HepG2 (cell line): ENCODE measurements around the gene SYNM. TPM values are rescaled to one million over a fixed set of nuclear protein-coding genes. Genes with fewer than 3 reads are reported as not detected.

Experiments used
- ATAC-seq: fragments of 200-7000 bp; cut with Tn5 transposase; 3 replicates; pipeline ENCODE4 v1.9.1; 2020; ENCODE audit warnings: mild to moderate bottlenecking, moderate library complexity
- BruUV-seq: library from RNA; stranded (reverse); fragments of 400-500 nt; replicated peaks from 2 replicates; lab custom pipeline; 2021; lab: Mats Ljungman, UMichigan
- CTCF ChIA-PET: fragments of 300-600 bp; formaldehyde crosslinking; extraction: SDS; loops from one replicate; lab custom pipeline; 2021; ENCODE audit warnings: low total read pairs, inconsistent platforms, low intra/inter-chr PET ratio; lab: Yijun Ruan, JAX
- POLR2A ChIA-PET: fragments of 350-600 bp; sonication (Branson Sonifier 250); formaldehyde crosslinking; loops from one replicate; lab custom pipeline; 2020; ENCODE audit warnings: antibody characterized with exemption, inconsistent platforms; lab: Yijun Ruan, JAX
- DNase-seq: peaks from one replicate; pipeline ENCODE4 v3.0.0-alpha.2; 2015; ENCODE audit warnings: low spot score
- FAIRE-seq: peaks from 3 replicates; lab custom pipeline; 2011; peaks lifted over from hg19 to GRCh38; lab: Jason Lieb, UNC
- H2AFZ ChIP-seq: one replicate; pipeline ENCODE4 v1.6.1; 2011; ENCODE audit warnings: low read length, inconsistent platforms
- H3K27ac ChIP-seq: fragments of 300-600 bp; 3 replicates; pipeline ENCODE4 v1.8.0; 2011; ENCODE audit warnings: mixed run types, mild to moderate bottlenecking, mixed read lengths, low read length, inconsistent platforms; ENCODE audit not compliant: insufficient read depth; ENCODE audit errors: extremely low read length
- H3K27me3 ChIP-seq, 2 experiments: fragments of 200-600 bp in 1 of 2; 2 replicates in 1 of 2; 3 replicates in 1 of 2; pipeline versions ENCODE4 v1.6.0 to v1.8.0; 2011; ENCODE audit warnings: low read length in 2 of 2, mild to moderate bottlenecking in 2 of 2, moderate library complexity in 2 of 2, inconsistent platforms in 1 of 2; ENCODE audit not compliant: insufficient read depth in 2 of 2, control insufficient read depth in 1 of 2
- H3K36me3 ChIP-seq, 2 experiments: fragments of 200-600 bp in 1 of 2; replicated peaks in 1 of 2; 2 replicates in 1 of 2; 3 replicates in 1 of 2; pipeline versions ENCODE4 v1.5.1 to v1.8.0; 2011; ENCODE audit warnings: low read length in 2 of 2, inconsistent platforms in 1 of 2; ENCODE audit not compliant: insufficient read depth in 2 of 2, control insufficient read depth in 1 of 2
- H3K4me1 ChIP-seq: 2 replicates; pipeline ENCODE4 v1.5.1; 2012; ENCODE audit warnings: low read length, inconsistent platforms; ENCODE audit not compliant: insufficient read depth
- H3K4me2 ChIP-seq: 2 replicates; pipeline ENCODE4 v1.6.0; 2011; ENCODE audit warnings: low read depth, low read length, inconsistent platforms
- H3K4me3 ChIP-seq, 3 experiments: fragments of 200-600 bp in 1 of 3; sonication (generic), shearing (Covaris generic) in 1 of 3; replicated peaks in 1 of 3; 2 replicates each; pipeline ENCODE4 v1.5.1; 2011 to 2016; ENCODE audit warnings: low read length in 3 of 3, inconsistent platforms in 2 of 3, low read depth in 2 of 3, mild to moderate bottlenecking in 2 of 3, control low read depth in 1 of 3, mixed read lengths in 1 of 3; ENCODE audit not compliant: insufficient read depth in 1 of 3
- H3K79me2 ChIP-seq: one replicate; pipeline ENCODE4 v1.6.1; 2011; ENCODE audit warnings: low read length, inconsistent platforms; ENCODE audit not compliant: insufficient read depth
- H3K9ac ChIP-seq: 2 replicates; pipeline ENCODE4 v1.6.0; 2011; ENCODE audit warnings: mild to moderate bottlenecking, low read depth, low read length, inconsistent platforms; ENCODE audit not compliant: insufficient read depth
- H3K9me3 ChIP-seq: 2 replicates; pipeline ENCODE4 v1.5.1; 2012; ENCODE audit warnings: mild to moderate bottlenecking, low read length
- H4K20me1 ChIP-seq: 2 replicates; pipeline ENCODE4 v1.6.0; 2011; ENCODE audit warnings: inconsistent platforms, mild to moderate bottlenecking, low read length, moderate library complexity; ENCODE audit not compliant: insufficient read depth
- ARNTL ChIP-seq: sonication (generic); formaldehyde crosslinking; IDR thresholded peaks from 2 replicates; pipeline ENCODE4 v1.4.0; 2020; ENCODE audit warnings: mild to moderate bottlenecking, missing genetic modification reagents
- CREM ChIP-seq, 2 experiments: sonication (generic) in 1 of 2; formaldehyde crosslinking in 1 of 2; IDR thresholded peaks; 2 replicates each; pipeline versions ENCODE4 v1.4.0 to v1.6.1; 2016 to 2020; ENCODE audit warnings: antibody characterized with exemption in 1 of 2, mild to moderate bottlenecking in 1 of 2, missing genetic modification reagents in 1 of 2
- KLF9 ChIP-seq: IDR thresholded peaks from 2 replicates; pipeline ENCODE4 v1.6.1; 2016; ENCODE audit warnings: low read depth
- PHF8 ChIP-seq: sonication (generic); formaldehyde crosslinking; IDR thresholded peaks from 2 replicates; pipeline ENCODE4 v1.5.0; 2020; ENCODE audit warnings: missing genetic modification reagents
- TBP ChIP-seq: sonication (generic); formaldehyde crosslinking; IDR thresholded peaks from 2 replicates; pipeline ENCODE4 v1.5.0; 2020; ENCODE audit warnings: missing genetic modification reagents
- TMF1 ChIP-seq: sonication (generic); formaldehyde crosslinking; IDR thresholded peaks from 2 replicates; pipeline ENCODE4 v1.8.1; 2022; ENCODE audit warnings: low read depth, missing genetic modification reagents
- ZBTB49 ChIP-seq: sonication (generic); formaldehyde crosslinking; IDR thresholded peaks from 2 replicates; pipeline ENCODE4 v1.4.0; 2020; ENCODE audit warnings: missing genetic modification reagents, borderline replicate concordance
- ZC3H13 ChIP-seq: sonication (generic); formaldehyde crosslinking; IDR thresholded peaks from 2 replicates; pipeline ENCODE4 v1.8.1; 2023; ENCODE audit warnings: mild to moderate bottlenecking, missing genetic modification reagents, moderate library complexity
- WGBS: methylation state at CpG from one replicate; pipeline ENCODE4 v1.1.6; 2017; ENCODE audit warnings: low lambda C conversion rate; 5-methylcytosine and 5-hydroxymethylcytosine counted together
- in situ Hi-C: cut with HindIII; loops from 2 replicates; pipeline ENCODE4 v1.10.0; 2017; ENCODE audit warnings: low pct_unique_long_range_greater_than_20kb; ENCODE audit not compliant: extremely low pct_ligation_motif_present
- intact Hi-C: fragments of 100-400 bp; cut with micrococcal nuclease; formaldehyde crosslinking; loops from one replicate; pipeline ENCODE4 v1.10.0; 2022; ENCODE audit not compliant: unreplicated experiment
- polyA plus RNA-seq, 8 experiments: library from polyadenylated mRNA; depleted of rRNA in 3 of 8; stranded (reverse) in 7 of 8; unstranded in 1 of 8; fragments of >200 nt; fragmentation: Illumina TruSeq in 4 of 8; extraction: Trizol in 4 of 8; gene quantifications; 2 replicates each; pipeline versions ENCODE4 v1.2.1 to v1.2.3, GENCODE V29; 2011 to 2016; ENCODE audit warnings: low read depth in 4 of 8, missing spikeins in 1 of 8, mixed read lengths in 1 of 8; ENCODE audit not compliant: insufficient read depth in 1 of 8
- total RNA-seq, 5 experiments: library from RNA; depleted of rRNA; stranded (reverse); fragments of >200 nt; fragmentation: Illumina TruSeq; extraction: Trizol; gene quantifications; 2 replicates each; pipeline ENCODE4 v1.2.3, GENCODE V29; 2016; ENCODE audit warnings: low read depth in 1 of 5

Gene SYNM
- total and polyA plus RNA-seq, 2 of the 13 experiments (the other 11 are each of a cell fraction or from before 2014, with no cell fraction given): 1.1 to 3.7 TPM

DNA sequence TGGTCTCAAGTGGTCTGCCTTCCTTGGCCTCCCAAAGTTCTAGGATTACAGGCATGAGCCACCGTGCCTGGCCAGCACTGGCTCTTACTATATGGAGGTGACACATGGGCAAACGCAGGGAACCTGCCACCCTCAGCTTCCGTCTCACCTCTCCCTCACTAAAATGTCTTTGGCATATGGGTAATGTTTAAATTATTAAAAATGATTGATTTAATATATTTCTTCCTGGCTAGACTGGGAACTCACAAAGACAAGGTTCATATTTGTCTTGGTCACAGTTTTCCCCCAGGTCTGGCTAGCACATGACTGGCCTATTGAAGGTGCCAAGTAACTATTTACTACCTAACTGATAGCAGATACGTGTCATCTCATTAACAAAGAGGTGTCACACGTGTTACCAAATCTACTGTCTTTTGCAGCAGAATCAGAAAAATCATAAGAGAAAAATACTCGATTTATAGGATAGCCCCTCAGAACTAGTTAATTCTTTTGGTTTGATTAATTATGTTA, 48.2 kb downstream of the SYNM start:
- FAIRE-seq: no peak
- ChIA-PET POLR2A (no interaction called here), CTCF (no interaction called here)
- Histone ChIP-seq H3K27me3 (no peaks in the 10 kb centered on the region), H3K27ac (no peak overlapping the region), H3K4me1 (peaks cover 15% of the 10 kb centered on the region), H3K36me3 (peaks cover 2 to 3% of the 10 kb centered on the region in 2 experiments; a peak in 3 of 5 replicates), H3K9ac (no peak overlapping the region), H3K79me2 (no peaks in the 10 kb centered on the region), H3K4me3 (no peak overlapping the region), H4K20me1 (no peaks in the 10 kb centered on the region), H3K4me2 (no peak overlapping the region), H3K9me3 (no peaks in the 10 kb centered on the region), H2AFZ (no peak overlapping the region)
- TF ChIP-seq PHF8 (CRISPR knock-in tag): no peak
- TF ChIP-seq ZBTB49 (CRISPR knock-in tag): no peak
- no peak for TF ChIP-seq ARNTL
- no peak for TF ChIP-seq ZC3H13
- TF ChIP-seq CREM (IDR thresholded peaks at IDR 0.05): no peak
- TF ChIP-seq CREM (CRISPR knock-in tag; IDR thresholded peaks at IDR 0.05): no peak
- TF ChIP-seq KLF9: no peak
- TF ChIP-seq TMF1: no peak
- BruUV-seq: no TSS peak
- in situ Hi-C loops (no loop called here), intact Hi-C loops (no loop called here)
- ATAC-seq: no peak
- WGBS: 82% methylated on average over 6 of the region's 6 CpGs
- DNase-seq: no peak

GRCh38 chr15:99154271-99154670, 49.4 kb downstream of the SYNM start:
- ATAC-seq (no peak), DNase-seq (no peak), FAIRE-seq (peak; percentile 18)
- Histone ChIP-seq H3K27me3 (no peaks in the 10 kb centered on the region), H4K20me1 (no peaks in the 10 kb centered on the region), H3K79me2 (no peaks in the 10 kb centered on the region), H3K4me3 (no peak overlapping the region), H3K36me3 (peaks cover 1 to 7% of the 10 kb centered on the region in 2 experiments; a peak in 3 of 5 replicates), H3K4me2 (no peak overlapping the region), H3K9me3 (no peaks in the 10 kb centered on the region), H3K9ac (no peak overlapping the region), H3K27ac (no peak overlapping the region), H2AFZ (no peak overlapping the region), H3K4me1 (peaks cover 15% of the 10 kb centered on the region)
- POLR2A ChIA-PET: no interaction called here
- no TSS peak for BruUV-seq
- in situ Hi-C loops: no loop called here
- intact Hi-C loops: no loop called here
- CTCF ChIA-PET: no interaction called here
- WGBS: 83% methylated on average over 2 of the region's 2 CpGs
- TF ChIP-seq TBP (CRISPR knock-in tag): no peak
